ENCODE data around the gene EPHA4.

DNA sequence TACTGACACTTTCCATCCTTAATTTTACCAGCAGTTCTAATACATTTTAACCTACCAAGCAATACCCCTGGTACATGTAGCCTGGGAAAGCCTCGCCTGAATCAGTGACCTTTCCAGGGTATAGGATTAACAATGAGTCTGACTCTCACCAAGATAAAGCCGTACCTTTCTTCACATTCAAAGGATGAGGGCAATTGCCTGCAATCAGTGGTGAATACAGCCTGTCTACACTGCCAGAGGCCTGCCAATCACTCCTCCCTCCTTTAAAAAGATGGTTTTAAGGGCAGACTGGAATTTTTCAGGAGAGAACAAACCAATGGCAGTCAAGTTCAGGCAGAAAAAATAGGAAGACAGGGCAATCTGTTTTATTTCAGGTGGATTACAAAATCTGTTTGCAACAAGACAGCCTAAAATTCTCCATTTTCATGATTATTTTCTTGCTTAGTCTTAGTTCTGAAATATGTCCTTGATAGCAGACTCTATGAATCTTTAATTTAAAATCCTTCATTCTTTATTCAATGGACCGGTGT is 4.8 kb downstream of the EPHA4 start:
- TF ChIP-seq, protein P1, sequence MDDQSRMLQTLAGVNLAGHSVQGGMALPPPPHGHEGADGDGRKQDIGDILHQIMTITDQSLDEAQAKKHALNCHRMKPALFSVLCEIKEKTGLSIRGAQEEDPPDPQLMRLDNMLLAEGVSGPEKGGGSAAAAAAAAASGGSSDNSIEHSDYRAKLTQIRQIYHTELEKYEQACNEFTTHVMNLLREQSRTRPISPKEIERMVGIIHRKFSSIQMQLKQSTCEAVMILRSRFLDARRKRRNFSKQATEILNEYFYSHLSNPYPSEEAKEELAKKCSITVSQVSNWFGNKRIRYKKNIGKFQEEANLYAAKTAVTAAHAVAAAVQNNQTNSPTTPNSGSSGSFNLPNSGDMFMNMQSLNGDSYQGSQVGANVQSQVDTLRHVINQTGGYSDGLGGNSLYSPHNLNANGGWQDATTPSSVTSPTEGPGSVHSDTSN (IDR thresholded peaks at IDR 0.05) = no peak
- TF ChIP-seq RAD21 (IDR thresholded peaks at IDR 0.05; ENCODE audit: low read length) = no peak
- TF ChIP-seq FOXJ3 (CRISPR knock-in tag; IDR thresholded peaks at IDR 0.05) = no peak
- TF ChIP-seq, protein P2, sequence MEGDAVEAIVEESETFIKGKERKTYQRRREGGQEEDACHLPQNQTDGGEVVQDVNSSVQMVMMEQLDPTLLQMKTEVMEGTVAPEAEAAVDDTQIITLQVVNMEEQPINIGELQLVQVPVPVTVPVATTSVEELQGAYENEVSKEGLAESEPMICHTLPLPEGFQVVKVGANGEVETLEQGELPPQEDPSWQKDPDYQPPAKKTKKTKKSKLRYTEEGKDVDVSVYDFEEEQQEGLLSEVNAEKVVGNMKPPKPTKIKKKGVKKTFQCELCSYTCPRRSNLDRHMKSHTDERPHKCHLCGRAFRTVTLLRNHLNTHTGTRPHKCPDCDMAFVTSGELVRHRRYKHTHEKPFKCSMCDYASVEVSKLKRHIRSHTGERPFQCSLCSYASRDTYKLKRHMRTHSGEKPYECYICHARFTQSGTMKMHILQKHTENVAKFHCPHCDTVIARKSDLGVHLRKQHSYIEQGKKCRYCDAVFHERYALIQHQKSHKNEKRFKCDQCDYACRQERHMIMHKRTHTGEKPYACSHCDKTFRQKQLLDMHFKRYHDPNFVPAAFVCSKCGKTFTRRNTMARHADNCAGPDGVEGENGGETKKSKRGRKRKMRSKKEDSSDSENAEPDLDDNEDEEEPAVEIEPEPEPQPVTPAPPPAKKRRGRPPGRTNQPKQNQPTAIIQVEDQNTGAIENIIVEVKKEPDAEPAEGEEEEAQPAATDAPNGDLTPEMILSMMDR (IDR thresholded peaks at IDR 0.05) = no peak
- TF ChIP-seq POLR2AphosphoS5 (IDR thresholded peaks at IDR 0.05; ENCODE audit: low read depth, low read length) = no peak
- no peak for TF ChIP-seq NFIC (IDR thresholded peaks at IDR 0.05; ENCODE audit: borderline replicate concordance)
- no peak for TF ChIP-seq EP300 (IDR thresholded peaks at IDR 0.05; ENCODE audit: borderline replicate concordance in 1 of 2, low read depth in 1 of 2, low read length in 1 of 2)
- no peak for TF ChIP-seq CHD2 (IDR thresholded peaks at IDR 0.05; ENCODE audit: low read length, partially characterized antibody)
- TF ChIP-seq, protein P3, sequence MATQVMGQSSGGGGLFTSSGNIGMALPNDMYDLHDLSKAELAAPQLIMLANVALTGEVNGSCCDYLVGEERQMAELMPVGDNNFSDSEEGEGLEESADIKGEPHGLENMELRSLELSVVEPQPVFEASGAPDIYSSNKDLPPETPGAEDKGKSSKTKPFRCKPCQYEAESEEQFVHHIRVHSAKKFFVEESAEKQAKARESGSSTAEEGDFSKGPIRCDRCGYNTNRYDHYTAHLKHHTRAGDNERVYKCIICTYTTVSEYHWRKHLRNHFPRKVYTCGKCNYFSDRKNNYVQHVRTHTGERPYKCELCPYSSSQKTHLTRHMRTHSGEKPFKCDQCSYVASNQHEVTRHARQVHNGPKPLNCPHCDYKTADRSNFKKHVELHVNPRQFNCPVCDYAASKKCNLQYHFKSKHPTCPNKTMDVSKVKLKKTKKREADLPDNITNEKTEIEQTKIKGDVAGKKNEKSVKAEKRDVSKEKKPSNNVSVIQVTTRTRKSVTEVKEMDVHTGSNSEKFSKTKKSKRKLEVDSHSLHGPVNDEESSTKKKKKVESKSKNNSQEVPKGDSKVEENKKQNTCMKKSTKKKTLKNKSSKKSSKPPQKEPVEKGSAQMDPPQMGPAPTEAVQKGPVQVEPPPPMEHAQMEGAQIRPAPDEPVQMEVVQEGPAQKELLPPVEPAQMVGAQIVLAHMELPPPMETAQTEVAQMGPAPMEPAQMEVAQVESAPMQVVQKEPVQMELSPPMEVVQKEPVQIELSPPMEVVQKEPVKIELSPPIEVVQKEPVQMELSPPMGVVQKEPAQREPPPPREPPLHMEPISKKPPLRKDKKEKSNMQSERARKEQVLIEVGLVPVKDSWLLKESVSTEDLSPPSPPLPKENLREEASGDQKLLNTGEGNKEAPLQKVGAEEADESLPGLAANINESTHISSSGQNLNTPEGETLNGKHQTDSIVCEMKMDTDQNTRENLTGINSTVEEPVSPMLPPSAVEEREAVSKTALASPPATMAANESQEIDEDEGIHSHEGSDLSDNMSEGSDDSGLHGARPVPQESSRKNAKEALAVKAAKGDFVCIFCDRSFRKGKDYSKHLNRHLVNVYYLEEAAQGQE (IDR thresholded peaks at IDR 0.05; ENCODE audit: low read depth, low read length) = no peak
- TF ChIP-seq GATA2 (CRISPR knock-in tag; IDR thresholded peaks at IDR 0.05) = no peak
- TF ChIP-seq GABPA (IDR thresholded peaks at IDR 0.05; ENCODE audit: low read depth) = no peak
- TF ChIP-seq MXI1 (IDR thresholded peaks at IDR 0.05; ENCODE audit: low read depth, low read length) = no peak
